ENCODE results near the gene NPSR1. TPM values are rescaled to one million over a fixed set of nuclear protein-coding genes. Genes with fewer than 3 reads are reported as not detected.
A peak's percentile ranks its signal among the peaks of the same experiment; 100 is the strongest.

NPSR1 gene
- total RNA-seq, 1 experiment from 2014 or later, result not detected

DNA sequence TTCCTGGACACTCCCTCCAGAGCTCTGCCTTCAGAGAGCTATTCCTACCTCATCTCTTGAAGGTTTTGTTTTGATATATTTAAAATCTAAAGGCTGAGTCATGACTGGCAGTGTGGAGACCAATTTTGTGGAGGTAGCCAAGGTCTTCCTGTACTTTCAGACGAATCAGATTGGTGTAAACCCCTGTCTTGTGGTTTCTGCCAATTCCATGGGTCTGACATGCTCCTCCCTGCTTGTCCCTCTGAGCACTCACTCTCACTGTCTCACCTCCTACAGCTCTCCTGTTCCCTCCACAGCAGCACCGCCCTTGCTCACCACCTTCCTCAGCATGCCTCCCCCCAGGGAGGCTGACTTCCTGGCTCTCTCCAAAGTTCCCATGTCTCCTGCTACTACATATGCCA is 179.8 kb downstream of the NPSR1 start:
- Histone ChIP-seq H3K79me2 (ENCODE audit: insufficient read depth, low read length) (no peaks in the 10 kb centered on the region), H2AK5ac (ENCODE audit: insufficient read length, low read length) (no peak overlapping the region), H4K91ac (ENCODE audit: insufficient read length, low read depth, low read length) (no peak overlapping the region), H2BK5ac (ENCODE audit: insufficient read length, low read length) (no peak overlapping the region), H3K27ac (ENCODE audit: insufficient read length, low read depth, low read length) (no peak overlapping the region), H3K27me3 (ENCODE audit: insufficient read depth, low read length) (no peaks in the 10 kb centered on the region), H3K18ac (ENCODE audit: insufficient read length, low read depth, low read length) (no peak overlapping the region), H3K4me1 (ENCODE audit: insufficient read depth, low read length) (0 out of 2 replicates have a peak, but pooled peaks cover 3% of the 10 kb centered on the region), H3K79me1 (ENCODE audit: insufficient read depth, low read depth, low read length, poor library complexity, severe bottlenecking) (no peaks in the 10 kb centered on the region), H2BK120ac (ENCODE audit: low read depth, low read length, poor library complexity, severe bottlenecking) (no peak overlapping the region), H3K23me2 (ENCODE audit: insufficient read length, low read depth, low read length, poor library complexity, severe bottlenecking) (no peaks in the 10 kb centered on the region), H3K9me3 (ENCODE audit: control insufficient read depth, low read depth, low read length) (no peaks in the 10 kb centered on the region), H3K9ac (ENCODE audit: extremely low read depth, insufficient read length, low read length) (no peak overlapping the region), H3K56ac (ENCODE audit: insufficient read length, low read depth, low read length) (no peak overlapping the region), H3K23ac (ENCODE audit: insufficient read length, low read depth, low read length) (no peak overlapping the region), H3T11ph (ENCODE audit: low read length) (no peak overlapping the region), H2AFZ (ENCODE audit: low read length) (no peak overlapping the region), H2BK15ac (ENCODE audit: low read depth, low read length) (no peak overlapping the region), H4K5ac (ENCODE audit: insufficient read length, low read depth, low read length) (no peak overlapping the region), H4K20me1 (ENCODE audit: control insufficient read depth, insufficient read depth, insufficient read length) (no peaks in the 10 kb centered on the region), H4K8ac (replicated peaks; ENCODE audit: insufficient read length, low read depth, low read length) (no peak overlapping the region), H2BK20ac (ENCODE audit: low read depth, low read length, poor library complexity, severe bottlenecking) (no peak overlapping the region), H3K14ac (ENCODE audit: insufficient read depth, low read length) (no peak overlapping the region; the same call in 1 of the 2 replicates), H3K4me2 (ENCODE audit: insufficient read depth, insufficient read length, low read length) (no peak overlapping the region), H3K4ac (ENCODE audit: low read depth, low read length) (no peak overlapping the region), H2BK12ac (ENCODE audit: insufficient read length, low read depth, low read length) (no peak overlapping the region)
- WGBS (ENCODE audit: extremely low coverage, insufficient read length, low lambda C conversion rate), result no CpG with 5 or more reads among the region's 2 CpGs
- Mint-ChIP-seq H3K27ac (peak overlapping the region in 1 of 3 experiments; percentile 12; a peak in 2 of 7 replicates), H3K4me3 (no peak overlapping the region), H3K9me3 (peaks cover under 1 to 3% of the 10 kb centered on the region in 2 experiments; a peak in 2 of 5 replicates), H3K4me1 (peaks cover 3 to 17% of the 10 kb centered on the region in 2 experiments; a peak in 2 of 4 replicates), H3K36me3 (ENCODE audit: insufficient read depth in 1 of 3, low read depth in 3 of 3) (0 out of 7 replicates have a peak, but pooled peaks cover 0 to under 1% (median 0%) of the 10 kb centered on the region in 3 experiments), H3K27me3 (ENCODE audit: low read depth) (no peaks in the 10 kb centered on the region; the same call in 1 of the 2 replicates)
- TF ChIP-seq CTCF (conservative IDR thresholded peaks at IDR 0.05), result no peak
- DNase-seq, result no peak
